CD4-positive, alpha-beta T cell treated with Interleukin-4 for 4 hours (primary cell): ENCODE measurements around the gene ANKS1A.
A peak's percentile ranks its signal among the peaks of the same experiment; 100 is the strongest.

ENCODE experiments used
- DNase-seq: peaks from one replicate; pipeline ENCODE4 v3.0.0-alpha.2; 2020

ANKS1A gene

GRCh38 chr6:35139470-35139869 is 250.4 kb downstream of the ANKS1A start:
- DNase-seq, result no peak

DNA sequence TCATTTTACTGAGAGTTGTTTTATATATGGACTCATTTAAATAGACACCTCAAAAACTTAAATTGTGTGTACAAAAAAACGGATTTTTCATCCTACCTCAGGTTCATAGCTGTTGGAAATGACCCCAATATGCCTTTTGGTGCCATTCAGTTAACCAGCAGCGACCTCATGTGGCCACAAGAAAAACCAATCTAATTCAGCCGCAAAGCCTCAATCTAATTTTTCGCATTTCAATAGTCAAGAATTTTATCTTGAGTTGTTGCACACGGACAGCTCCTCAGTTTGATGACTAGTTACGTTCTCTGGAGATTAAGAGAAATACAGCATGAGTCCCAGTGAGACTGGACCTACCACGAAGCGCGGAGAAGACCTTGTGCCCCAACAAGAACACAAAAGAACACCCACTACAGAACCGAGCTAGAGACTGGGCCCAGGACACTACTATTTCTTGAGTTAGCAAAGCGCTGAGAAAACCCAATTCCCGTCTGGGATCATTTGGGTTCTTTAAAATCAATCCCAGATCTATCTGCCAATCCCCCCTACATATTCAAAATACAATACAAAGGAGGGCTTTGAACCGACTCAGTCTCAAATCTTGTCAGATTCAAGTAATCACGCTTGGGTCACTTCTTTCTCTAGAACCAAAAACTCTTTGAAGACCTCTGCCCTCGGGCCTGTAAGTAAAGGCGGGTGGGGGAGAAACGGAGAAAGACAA is 251.0 kb downstream of the ANKS1A start:
- peak; percentile 64 for DNase-seq

- DNase-seq, result no peak
Measured at GRCh38 chr6:35140639-35141006, 251.6 kb downstream of the ANKS1A start.
